Measurements from ENCODE around the gene CSRP1.

CSRP1 gene

GRCh38 chr1:201490708-201491131 is 16.2 kb downstream of the CSRP1 start:
- Histone ChIP-seq H3K36me3 (ENCODE audit: low read length) (no peaks in the 10 kb centered on the region), H3F3A (ENCODE audit: insufficient read depth) (no peaks in the 10 kb centered on the region), H3K79me2 (ENCODE audit: insufficient read depth, low read length) (no peaks in the 10 kb centered on the region), H4K20me1 (ENCODE audit: low read depth, low read length) (no peaks in the 10 kb centered on the region), H3K4me2 (ENCODE audit: low read depth, low read length, poor library complexity, severe bottlenecking) (no peak overlapping the region), H3K9ac (ENCODE audit: low read length) (no peak overlapping the region), H3K27ac (ENCODE audit: low read depth, low read length) (no peak overlapping the region), H3K27me3 (ENCODE audit: low read length) (no peaks in the 10 kb centered on the region), H2AFZ (ENCODE audit: low read depth, low read length, severe bottlenecking) (no peak overlapping the region), H3K4me3 (ENCODE audit: insufficient read depth, low read length, poor library complexity, severe bottlenecking) (no peak overlapping the region), H3K9me3 (ENCODE audit: insufficient read depth, low read length) (no peaks in the 10 kb centered on the region), H3K9me2 (replicated peaks; ENCODE audit: insufficient read depth, low read length) (no peaks in the 10 kb centered on the region)
- TF ChIP-seq EZH2phosphoT487 (conservative IDR thresholded peaks at IDR 0.05; ENCODE audit: low read length): no peak
- no peak for TF ChIP-seq CTCF (IDR thresholded peaks at IDR 0.05; ENCODE audit: insufficient read depth, low read length, poor library complexity, severe bottlenecking)

- H3K9me2 ChIP-seq (replicated peaks; ENCODE audit: insufficient read depth, low read length): no peaks in the 10 kb centered on the region
- H2AFZ ChIP-seq (ENCODE audit: low read depth, low read length, severe bottlenecking): no peak overlapping the region
- H3K27me3 ChIP-seq (ENCODE audit: low read length): no peaks in the 10 kb centered on the region
- no peaks in the 10 kb centered on the region for H4K20me1 ChIP-seq (ENCODE audit: low read depth, low read length)
- H3F3A ChIP-seq (ENCODE audit: insufficient read depth): no peaks in the 10 kb centered on the region
- H3K9me3 ChIP-seq (ENCODE audit: insufficient read depth, low read length): no peaks in the 10 kb centered on the region
- H3K9ac ChIP-seq (ENCODE audit: low read length): no peak overlapping the region
- no peaks in the 10 kb centered on the region for H3K36me3 ChIP-seq (ENCODE audit: low read length)
- TF ChIP-seq CTCF (IDR thresholded peaks at IDR 0.05; ENCODE audit: insufficient read depth, low read length, poor library complexity, severe bottlenecking) (no peak), EZH2phosphoT487 (conservative IDR thresholded peaks at IDR 0.05; ENCODE audit: low read length) (no peak)
- no peak overlapping the region for H3K4me2 ChIP-seq (ENCODE audit: low read depth, low read length, poor library complexity, severe bottlenecking)
- no peak overlapping the region for H3K4me3 ChIP-seq (ENCODE audit: insufficient read depth, low read length, poor library complexity, severe bottlenecking)
- H3K79me2 ChIP-seq (ENCODE audit: insufficient read depth, low read length): no peaks in the 10 kb centered on the region
- no peak overlapping the region for H3K27ac ChIP-seq (ENCODE audit: low read depth, low read length)
These were observed 17.2 kb downstream of the CSRP1 start for GRCh38 chr1:201489643-201490261.

- no peaks in the 10 kb centered on the region for H3F3A ChIP-seq (ENCODE audit: insufficient read depth)
- H3K27me3 ChIP-seq (ENCODE audit: low read length): no peaks in the 10 kb centered on the region
- H3K4me3 ChIP-seq (ENCODE audit: insufficient read depth, low read length, poor library complexity, severe bottlenecking): no peak overlapping the region
- H4K20me1 ChIP-seq (ENCODE audit: low read depth, low read length): no peaks in the 10 kb centered on the region
- H3K27ac ChIP-seq (ENCODE audit: low read depth, low read length): no peak overlapping the region
- H3K9me3 ChIP-seq (ENCODE audit: insufficient read depth, low read length): no peaks in the 10 kb centered on the region
- no peak overlapping the region for H3K4me2 ChIP-seq (ENCODE audit: low read depth, low read length, poor library complexity, severe bottlenecking)
- no peaks in the 10 kb centered on the region for H3K79me2 ChIP-seq (ENCODE audit: insufficient read depth, low read length)
- H3K9me2 ChIP-seq (replicated peaks; ENCODE audit: insufficient read depth, low read length): no peaks in the 10 kb centered on the region
- TF ChIP-seq EZH2phosphoT487 (conservative IDR thresholded peaks at IDR 0.05; ENCODE audit: low read length) (no peak), CTCF (IDR thresholded peaks at IDR 0.05; ENCODE audit: insufficient read depth, low read length, poor library complexity, severe bottlenecking) (no peak)
- H3K9ac ChIP-seq (ENCODE audit: low read length): no peak overlapping the region
- H3K36me3 ChIP-seq (ENCODE audit: low read length): no peaks in the 10 kb centered on the region
- H2AFZ ChIP-seq (ENCODE audit: low read depth, low read length, severe bottlenecking): no peak overlapping the region
These were observed 17.9 kb downstream of the CSRP1 start for GRCh38 chr1:201488830-201489589.
